Medulla oblongata (tissue), 1 donor: ENCODE results near the gene IL17C.
A peak's percentile ranks its signal among the peaks of the same experiment; 100 is the strongest.

Experiments used
- DNase-seq: peaks from one replicate; pipeline ENCODE4 v3.0.0-alpha.2; 2015; ENCODE audit errors: extremely low spot score

IL17C gene, protein sequence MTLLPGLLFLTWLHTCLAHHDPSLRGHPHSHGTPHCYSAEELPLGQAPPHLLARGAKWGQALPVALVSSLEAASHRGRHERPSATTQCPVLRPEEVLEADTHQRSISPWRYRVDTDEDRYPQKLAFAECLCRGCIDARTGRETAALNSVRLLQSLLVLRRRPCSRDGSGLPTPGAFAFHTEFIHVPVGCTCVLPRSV

DNA sequence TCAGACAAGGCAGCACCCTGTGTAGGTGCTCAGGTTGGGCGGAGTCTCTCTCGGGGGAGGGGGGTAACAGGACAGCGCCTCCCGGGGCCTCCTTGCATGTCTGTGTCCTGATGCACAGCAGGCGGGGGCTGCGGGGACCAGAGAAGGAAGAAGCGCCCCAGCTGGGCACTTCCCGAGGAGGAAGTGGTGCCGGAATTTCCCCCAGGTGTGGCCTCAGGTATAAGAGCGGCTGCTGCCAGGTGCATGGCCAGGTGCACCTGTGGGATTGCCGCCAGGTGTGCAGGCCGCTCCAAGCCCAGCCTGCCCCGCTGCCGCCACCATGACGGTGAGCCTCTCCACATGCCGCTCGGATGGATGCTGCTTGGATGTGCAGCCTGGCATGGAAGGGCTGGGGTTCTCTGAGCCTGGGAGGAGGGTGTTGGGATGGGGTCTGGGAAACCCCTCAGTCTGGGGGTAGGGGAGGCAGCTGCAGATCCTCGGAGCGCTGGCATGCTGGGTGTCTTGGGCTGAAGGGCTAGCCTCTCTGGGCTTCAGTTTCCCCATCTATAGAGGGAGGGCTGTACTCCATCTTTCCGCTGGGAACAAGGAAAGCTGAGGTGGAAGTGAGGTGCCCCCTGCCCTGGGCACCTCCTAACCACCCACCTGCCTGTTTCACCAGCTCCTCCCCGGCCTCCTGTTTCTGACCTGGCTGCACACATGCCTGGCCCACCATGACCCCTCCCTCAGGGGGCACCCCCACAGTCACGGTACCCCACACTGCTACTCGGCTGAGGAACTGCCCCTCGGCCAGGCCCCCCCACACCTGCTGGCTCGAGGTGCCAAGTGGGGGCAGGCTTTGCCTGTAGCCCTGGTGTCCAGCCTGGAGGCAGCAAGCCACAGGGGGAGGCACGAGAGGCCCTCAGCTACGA lies at the start of gene IL17C:
IL17C (plus strand) TSS at position 250 of the 908 bp plus-strand sequence; CDS start at position 320, 70 bp downstream.
- DNase-seq, result no peak

DNA sequence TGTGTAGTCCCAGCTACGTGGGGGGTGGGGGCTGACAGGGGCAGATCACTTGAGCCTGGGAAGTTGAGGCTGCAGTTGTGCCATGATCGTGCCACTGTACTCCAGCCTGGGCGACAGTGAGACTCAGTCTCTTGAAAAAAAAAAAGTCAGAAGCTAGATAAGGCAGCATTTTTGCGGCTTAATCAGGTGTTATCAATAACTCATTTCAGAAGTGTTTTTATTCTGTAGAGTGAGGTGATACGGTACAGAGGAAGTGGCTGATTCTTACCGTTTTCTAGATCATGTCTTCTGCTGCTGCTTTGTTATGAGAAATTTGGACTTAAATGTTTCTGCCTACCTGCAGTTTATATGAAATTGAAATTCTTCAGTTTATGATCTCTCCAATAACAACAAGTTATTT lies 49.6 kb upstream of the IL17C start:
- DNase-seq, result no peak

DNA sequence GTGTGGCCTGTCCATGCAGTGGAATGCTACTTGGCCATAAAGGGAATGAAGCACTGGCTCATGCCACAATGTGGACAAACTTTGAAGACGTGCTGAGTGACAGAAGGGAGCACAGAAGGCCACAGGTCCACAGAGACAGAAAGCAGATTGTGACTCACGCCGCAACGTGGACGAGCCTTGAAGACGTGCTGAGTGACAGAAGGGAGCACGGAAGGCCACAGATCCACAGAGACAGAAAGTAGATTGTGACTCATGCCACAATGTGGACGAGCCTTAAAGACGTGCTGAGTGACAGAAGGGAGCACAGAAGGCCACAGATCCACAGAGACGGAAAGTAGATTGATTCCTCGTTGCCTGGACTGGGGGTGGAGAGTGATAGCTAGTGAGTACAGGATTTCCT lies 48.9 kb upstream of the IL17C start:
- DNase-seq, result no peak

DNA sequence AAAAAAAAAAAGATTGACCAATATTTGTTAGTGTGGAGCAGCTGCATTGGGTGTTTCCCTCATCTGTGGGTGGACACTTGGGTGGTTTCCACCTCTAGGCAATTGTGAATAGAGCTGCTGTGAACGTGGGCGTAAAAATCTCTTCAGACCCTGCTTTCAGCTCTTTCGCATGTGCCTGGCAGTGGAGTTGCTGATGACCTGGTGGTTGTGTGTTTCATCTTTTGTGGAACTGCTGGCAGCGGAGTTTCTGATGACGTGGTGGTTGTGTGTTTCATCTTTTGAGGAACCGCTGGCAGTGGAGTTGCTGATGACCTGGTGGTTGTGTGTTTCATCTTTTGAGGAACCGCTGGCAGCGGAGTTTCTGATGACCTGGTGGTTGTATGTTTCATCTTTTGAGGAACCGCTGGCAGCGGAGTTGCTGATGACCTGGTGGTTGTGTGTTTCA lies 46.8 kb upstream of the IL17C start:
- DNase-seq, result peak; percentile 63

DNA sequence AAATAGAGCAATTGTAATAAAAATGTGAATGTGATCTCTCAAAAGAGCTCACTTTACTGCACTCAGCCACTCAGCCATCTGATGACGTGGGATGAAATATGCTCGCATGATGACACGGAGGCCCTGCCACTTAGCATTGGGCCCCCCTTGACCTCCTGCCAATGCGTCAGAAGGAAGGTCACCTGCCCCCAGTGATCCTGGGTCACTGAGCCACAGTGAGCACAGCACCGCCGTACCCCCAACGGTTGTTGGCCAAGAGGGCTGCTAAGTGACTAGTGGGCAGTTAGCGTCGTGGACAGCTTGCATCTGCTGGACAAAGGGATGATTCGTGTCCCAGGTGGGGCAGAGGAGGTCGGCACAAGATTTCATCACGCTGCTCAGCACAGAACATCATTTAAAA lies 45.3 kb upstream of the IL17C start:
- DNase-seq, result peak; percentile 11

DNA sequence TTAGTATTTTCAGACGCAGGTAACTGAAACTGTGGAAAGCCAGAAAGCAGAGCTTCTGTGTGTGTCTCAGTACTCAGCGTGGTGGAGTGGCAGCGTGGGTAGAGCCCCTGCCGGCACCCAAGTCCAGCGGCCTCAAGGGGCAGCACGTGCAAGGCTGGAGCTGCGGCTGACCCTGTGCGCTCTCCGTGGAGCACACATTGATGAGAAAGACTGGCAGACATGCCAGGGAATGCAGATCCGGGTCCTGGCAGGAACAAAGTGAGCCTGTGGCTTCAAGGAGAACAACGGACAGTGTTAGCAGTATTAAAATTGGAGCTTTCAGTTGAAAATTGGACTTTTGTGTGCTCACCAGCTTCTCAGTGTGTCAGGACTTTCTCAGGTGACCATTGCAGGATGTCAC lies 44.9 kb upstream of the IL17C start:
- DNase-seq, result peak; percentile 74

DNA sequence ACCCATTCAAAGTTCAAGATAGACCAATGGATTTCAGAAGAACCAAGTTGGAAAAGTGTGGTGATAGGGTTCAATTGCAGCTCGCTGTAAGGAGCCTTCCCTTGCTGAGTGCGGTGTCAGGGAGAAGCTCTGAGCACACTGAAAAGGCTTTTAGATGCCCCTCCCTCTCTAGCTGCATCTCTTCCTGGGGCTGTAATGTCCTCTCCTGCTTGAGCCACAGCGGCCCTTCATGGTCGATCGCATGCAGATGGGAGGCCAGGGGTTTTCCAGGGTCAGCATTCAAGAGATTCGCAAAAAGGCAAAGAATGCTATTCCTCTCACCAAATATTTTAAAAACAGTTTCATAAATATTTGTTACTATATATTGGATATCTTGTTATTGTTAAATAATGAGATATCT lies 44.5 kb upstream of the IL17C start:
- no peak for DNase-seq

DNA sequence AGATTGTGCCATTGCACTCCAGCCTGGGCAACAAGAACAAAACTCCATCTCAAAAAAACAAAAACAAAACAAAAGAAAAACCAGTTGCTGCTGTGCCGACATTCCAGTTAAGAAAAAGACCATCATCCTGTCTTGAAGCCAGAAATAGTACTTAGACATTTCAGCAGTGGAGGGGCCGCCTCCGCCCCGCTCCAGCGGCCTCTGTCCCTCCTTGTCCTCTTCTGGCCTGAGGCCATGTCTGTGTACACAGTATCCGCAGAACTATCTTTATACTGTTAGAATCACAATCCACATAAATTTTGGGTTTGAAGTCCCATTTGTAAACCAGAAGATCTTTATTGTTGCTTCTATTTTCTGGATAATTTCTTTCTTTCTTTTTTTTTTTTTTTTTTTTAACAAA lies 43.3 kb upstream of the IL17C start:
- peak; percentile 5 for DNase-seq

DNA sequence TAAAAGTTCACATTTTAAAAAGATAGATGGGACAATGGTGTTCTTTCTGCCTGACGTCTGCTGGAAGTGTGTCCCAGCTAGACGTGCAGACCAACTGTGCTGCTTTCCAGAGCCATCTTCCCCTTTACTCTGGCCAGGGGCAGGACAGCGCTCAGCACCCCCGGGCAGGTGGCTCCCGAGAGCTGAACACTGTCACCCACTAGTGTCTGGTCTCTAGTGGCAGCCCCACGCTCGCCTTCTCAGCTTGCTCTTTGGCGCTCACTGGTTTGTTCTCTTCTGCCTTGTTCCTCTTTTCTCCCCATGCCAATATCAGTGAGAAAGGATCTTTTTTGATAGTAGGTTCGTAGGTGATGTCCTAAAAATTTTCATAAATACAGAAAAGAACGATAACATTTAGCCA lies 42.5 kb upstream of the IL17C start:
- no peak for DNase-seq

DNA sequence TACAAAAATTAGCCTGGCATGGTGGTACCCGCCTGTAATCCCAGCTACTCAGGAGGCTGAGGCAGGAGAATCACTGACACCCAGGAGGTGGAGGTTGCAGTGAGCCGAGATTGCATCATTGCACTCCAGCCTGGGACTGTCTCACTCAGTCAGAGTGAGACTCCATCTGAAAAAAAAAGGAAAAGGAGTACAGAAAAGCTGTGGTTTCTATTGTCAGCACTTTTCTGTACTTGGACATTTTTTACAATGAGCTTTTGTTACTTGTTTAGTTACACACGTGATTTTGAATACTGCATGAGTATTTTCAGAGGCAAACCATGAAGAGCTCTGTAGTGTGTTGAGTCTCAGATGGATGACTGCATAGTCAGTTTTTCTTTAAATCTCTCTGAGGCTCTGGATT lies 41.9 kb upstream of the IL17C start:
- DNase-seq, result peak; percentile 80

DNA sequence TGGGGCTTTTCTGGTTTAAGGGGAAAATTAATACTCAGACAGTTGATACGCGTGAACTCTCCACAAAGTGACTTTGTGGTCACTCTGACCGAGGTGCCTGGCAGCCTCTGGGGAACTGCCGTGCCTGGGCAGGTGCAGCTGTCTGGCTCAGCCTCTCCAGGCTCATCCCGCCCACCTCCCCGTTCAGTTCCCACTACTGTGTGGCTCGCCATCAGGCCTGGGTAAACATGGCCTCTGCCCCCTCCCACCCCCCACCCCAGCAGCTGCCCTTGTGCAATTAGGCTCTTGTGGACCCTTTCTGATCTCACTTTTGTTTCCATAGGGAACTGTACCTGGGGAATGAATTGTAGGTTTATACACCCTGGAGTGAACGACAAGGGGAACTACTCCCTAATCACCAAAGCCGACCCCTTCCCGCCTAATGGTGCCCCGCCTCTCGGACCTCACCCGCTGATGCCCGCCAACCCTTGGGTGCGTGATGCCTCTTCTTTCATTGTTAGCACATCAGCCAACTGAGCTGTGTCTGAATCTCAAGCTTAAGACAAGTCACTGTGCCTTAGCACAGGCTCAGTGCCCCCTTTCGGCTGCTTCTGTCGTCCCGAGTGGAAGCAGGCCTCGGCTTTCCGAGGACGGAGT lies 40.4 kb upstream of the IL17C start:
- no peak for DNase-seq

DNA sequence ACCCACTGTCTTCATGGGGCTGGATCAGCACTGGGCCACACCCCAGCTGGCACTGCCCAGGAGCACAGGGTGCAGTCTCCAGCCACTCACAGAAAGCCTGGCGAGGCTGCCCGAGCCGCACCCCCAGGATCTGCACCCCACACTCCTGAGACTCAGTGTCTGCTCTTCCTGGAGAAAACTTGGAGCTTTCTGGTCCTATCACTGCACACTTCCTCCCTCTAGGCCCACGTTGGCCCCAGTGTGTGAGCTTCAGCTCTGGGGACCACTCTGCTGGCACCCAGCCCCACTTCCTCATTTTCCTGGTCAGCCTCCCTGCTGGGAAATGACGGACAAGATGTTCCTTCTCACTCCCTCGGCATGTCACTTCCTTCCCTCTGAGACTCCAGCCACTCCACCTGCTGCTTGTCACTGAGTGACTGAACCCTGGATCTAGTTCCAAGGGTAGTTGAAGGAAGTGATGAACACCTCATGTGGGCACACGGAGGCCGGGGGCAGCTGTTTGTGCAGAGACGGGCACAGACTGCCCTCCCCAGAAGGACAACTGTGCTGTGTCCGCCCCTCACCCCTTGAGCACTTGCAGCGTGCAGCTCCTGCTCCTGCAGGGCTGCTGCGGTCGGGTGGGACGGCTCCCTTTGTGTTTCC lies 39.2 kb upstream of the IL17C start:
- peak; percentile 81 for DNase-seq

DNA sequence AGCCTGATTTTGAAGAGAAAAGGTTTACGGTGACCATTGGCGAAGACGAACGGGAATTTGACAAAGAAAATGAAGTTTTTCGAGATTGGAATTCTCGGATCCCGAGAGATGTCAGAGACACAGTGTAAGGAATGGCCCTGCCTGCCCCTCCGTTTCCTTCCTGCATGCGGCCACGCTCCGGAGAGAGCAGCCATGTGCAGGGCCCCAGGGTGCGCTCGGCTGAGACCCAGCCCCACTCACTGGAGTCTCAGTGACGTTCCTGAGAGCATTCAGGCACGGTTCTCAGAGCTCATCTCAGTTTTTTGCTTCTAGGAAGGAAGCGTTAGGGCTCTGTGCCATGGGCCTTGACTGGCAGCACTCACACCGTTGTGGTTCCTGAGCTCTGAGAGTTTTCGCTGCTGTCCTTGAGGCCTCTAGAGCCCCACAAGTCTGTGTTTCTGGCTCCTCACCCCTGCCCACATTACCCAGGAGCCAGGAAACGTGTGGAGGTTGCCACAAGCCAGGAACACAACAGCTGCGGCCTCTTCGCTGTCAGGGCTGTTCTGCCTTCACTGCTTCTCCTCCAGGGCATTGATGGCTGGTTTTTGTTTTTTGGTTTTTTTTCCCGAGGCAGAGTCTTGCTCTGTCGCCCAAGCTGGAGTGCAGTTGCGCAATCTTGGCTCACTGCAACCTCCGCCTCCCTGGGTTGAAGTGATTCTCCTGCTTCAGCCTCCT lies 38.4 kb upstream of the IL17C start:
- no peak for DNase-seq

DNA sequence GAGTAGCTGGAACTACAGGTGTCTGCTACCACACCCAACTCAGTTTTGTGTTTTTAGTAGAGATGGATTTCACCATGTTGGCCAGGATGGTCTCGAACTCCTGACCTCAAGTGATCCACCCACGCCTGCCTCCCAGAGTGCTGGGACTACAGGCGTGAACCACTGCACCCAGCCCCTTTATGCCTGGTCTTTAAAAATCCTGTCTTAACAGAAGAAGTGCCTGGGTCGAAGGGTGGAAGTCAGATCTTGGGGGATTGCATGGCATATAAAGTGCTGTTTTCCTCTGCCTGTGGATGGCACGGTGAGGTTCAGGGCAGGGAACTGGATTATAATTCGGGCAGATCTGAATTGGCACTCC lies 37.9 kb upstream of the IL17C start:
- no peak for DNase-seq

DNA sequence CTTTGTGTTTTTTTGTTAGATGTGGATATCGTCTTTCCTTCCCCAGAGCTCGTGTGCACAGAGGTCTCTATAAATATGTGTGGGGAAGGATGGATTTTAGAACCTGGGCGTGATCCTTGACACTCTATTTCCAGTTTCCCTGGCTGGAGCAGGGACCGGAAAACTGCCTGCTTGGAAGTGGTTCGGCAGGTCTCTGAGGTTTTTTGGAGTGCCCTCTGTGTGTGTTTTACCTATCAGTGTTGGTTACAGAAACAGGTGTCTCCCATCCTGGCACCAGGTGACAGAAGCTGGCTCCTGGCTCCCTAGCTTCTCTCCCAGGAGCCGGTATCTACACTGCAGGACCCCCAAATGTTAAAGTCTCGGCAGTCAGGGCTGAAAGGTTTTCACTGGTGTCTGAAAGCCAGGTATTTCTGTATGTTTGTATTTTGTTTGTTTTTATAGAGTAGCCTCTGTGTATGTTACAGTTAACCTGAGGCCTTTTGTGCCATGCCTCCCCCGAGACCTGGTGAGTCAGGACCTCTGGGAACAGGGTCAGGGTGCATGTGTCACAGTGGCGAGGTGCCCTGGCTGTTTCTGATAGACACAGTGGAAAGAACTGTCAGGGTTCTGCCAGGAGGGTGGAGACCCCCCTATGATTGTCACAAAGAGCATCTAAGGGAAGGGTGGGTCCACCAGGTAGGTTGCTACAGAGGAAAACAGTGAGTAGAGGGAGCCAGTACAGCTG lies 36.9 kb upstream of the IL17C start:
- DNase-seq, result no peak

DNA sequence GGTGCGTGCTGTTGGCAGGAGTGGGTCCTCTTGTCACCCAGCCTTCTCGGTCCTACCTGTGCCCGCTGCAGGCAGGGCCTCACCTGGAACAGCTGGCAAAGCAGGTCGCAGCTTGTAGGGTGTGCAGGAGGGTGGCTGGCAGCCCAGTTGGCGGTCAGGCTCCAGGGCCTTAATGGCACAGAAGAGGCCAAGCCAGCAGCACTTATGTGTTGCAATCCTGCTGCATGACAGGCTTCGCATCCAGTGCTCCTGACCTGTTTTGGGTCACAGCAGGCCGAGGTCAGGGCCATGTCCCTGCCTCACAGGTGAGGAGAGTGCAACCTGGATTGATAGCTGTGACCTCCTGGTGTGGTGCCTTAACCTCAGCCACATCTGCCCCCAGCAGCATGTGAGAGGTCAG lies 36.3 kb upstream of the IL17C start:
- no peak for DNase-seq

DNA sequence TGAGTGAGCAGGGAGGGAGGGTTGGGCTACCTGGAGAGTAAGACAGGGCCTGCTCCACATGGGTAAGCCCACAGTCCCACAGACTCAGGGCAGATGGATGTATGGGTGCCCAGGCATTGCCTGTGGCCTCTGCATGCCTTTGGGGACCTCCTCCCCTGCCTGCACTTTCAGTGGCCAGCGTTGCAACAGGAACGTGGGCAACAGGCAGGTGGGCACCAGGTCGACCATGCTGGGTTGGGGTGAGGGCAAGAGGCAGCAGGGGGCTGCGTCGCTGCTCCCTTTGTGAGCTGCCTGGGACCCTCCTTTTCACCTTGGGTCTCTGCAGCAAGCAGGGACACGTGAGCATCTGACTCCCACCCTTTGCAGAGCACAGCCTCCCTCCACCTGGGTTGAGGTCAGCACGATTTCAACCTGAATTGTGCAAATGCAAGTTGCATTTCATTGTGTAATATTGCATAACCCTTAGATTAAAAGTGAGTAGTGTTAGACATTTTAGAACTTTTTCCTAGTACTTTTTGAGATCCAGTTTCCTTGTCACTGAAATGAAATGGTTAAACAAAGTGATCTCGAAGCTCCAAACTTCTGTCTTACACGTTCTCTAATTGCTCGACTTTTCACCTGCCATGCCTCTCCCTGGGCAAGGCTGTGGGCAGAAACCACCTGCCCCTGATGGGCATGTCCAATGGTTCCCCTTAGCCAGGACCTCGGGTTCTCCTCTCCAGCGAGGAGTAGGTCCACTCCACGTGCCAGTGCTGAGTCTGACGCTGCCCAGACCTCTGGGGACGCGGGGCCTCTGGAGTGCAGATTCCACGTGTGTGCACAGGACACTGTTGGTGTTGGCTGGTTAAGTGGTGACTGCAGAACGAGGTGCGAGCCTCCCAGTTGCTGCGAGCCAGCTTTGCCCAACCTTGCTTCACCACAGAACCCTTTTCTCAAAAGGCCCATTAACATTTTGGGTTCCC lies 32.9 kb upstream of the IL17C start:
- no peak for DNase-seq

DNA sequence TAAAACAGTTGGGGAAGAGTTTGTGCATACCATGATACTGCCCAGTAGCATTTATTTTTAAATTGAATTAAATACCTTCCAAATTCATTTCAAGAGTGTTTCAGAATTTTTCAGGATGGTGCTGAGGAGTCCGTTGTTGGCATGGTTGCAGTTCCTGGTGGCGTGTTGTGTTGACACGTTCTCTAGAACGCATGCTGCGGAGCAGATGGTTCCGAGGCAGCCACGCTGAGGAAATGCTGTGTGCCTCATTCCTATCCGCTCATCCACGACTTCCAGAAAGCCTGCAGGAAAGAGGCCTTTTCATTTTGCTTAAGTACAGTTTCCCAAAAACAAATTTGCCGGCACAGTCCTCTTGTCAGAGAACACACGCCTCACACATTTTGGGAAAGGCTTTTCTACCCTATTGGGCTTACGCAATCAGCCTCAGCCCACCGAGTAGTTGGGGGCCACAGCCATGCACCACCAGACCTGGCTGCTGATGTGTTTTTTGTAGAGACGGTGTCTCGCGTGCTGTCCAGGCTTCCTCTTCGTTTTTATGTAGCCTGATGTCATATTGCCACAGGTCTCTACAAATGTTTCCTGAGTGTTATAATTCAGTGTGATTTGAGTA lies 32.1 kb upstream of the IL17C start:
- no peak for DNase-seq

DNA sequence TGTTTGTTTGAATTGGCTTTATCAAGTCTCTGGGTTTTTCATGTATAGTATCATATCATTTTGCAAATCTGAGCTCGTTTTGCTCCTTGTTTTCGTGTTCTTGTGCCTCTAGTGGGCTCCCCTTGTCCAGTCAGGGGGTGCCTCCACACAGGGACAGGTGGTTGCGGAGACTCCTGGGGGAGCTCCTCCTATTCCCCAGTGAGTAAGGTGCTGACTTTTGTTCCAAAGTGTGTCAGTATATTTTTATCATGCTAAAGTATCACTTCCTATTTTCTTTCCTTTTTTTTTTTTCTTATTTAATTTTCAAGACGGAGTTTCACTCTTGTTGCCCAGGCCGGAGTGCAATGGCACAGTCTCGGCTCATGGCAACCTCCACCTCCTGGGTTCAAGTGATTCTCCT lies 30.3 kb upstream of the IL17C start:
- no peak for DNase-seq
